HG02759 (cell line): ENCODE results near the gene SETD5.

Experiments used
- ATAC-seq: cut with Tn5 transposase; IDR thresholded peaks from one replicate; pipeline ENCODE4 v1.9.1; 2021; ENCODE audit warnings: mild to moderate bottlenecking, moderate library complexity; ENCODE audit not compliant: unreplicated experiment

The SETD5 gene

GRCh38 chr3:9512456-9513045 lies 115.1 kb downstream of the SETD5 start:
- ATAC-seq = no peak

DNA sequence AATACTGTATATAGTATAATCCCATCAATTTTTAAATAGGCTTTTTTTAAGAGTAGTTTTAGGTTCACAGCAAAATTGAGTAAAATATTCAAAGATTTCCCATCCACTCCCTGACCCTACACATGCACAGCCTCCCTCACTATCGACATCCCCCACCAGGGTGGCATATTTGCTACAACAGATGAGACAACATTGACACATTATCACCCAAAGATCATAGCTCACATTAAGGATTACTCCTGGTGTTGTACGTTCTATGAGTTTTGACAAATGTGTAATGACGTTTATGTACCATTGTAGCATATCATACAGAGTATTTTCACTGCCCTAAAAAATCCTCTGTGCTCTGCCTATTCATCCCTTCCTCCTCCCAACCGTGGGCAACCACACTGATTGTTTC lies 116.9 kb downstream of the SETD5 start:
- ATAC-seq = no peak

DNA sequence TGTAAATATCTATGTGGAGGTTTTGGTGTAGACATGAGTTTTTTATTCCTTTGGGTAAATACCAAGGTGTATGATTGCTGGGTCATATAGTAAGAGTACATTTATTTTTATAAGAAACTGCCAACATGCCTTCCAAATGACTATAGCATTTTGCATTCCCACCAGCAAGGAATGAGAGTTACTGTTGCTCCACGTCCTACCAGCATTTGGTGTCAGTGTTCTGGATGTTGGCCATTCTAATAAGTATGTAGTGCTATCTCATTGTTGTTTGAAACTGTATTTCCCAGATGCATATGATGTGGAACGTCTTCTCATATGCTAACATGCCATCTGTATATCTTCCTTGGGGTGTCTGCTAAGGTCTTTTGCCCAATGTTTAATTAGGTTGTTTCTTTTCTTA lies 117.5 kb downstream of the SETD5 start:
- ATAC-seq = no peak

DNA sequence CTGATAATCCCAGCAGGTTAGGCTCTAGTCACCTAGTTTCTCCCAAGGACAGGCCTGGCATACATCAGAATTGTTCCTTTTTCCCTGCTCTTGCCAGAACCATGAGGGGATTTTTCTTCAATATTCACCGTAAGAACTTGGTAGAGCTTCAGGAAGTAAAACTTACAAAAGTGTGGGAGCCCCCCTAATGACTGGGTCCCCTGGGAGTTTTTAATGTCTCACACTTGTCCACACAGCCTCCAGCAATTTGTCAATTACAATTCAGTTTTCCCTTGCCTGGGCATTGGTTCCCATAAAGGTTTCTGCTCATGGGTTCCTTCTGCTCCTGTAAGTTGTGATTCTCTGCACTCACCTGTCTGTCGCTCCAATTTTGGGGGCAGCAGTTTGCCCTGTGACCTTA lies 127.7 kb downstream of the SETD5 start:
- no peak for ATAC-seq
